Measurements from ENCODE around the gene CBX5.

CBX5 gene

DNA sequence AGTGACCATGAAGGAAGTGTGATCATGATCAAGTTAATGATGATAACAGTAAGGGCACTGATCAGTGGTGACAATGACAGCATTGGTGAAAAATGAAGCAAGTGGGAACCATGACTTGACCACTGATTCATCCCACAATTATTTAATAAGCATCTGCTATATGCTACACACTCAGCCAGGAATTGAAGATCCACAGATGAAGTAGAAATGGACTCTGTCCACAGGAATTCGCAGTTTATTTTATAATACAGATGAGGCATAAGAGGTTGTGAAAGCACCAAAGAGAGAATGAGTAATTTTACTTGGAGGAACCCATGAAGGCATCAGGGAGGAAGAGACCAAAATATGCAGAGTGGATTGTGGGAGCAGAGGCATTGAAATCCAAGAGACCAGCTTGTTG, 57.3 kb downstream of the CBX5 start:
- DNase-seq, result no peak

DNA sequence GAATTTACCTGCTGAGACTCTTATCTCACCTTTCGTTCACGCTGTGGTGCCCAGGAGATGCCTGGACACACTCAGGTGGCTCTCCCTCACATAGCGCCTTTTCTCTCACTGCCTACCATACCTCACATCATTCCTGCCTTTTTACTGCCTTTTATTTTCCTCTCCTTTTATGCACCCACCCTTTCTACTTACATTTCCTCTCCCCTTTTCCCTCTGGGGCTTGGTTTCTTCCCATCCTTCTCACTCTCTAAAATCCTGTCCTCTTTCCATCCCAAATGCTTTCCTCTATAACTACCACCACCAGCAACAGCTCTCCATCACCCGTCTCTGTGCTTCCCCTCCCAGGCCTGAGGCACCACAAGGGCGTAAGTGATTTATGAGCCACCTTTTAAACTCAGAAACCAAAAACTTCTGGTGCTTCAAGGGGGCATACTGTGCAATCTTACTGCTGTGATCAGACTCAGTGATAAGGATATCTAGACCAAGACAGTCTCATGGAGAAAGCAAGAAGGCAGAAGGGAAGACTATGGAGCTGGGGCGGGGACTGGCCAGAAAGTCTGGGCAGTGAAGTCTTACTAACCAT, 58.4 kb downstream of the CBX5 start:
- DNase-seq, result no peak

DNA sequence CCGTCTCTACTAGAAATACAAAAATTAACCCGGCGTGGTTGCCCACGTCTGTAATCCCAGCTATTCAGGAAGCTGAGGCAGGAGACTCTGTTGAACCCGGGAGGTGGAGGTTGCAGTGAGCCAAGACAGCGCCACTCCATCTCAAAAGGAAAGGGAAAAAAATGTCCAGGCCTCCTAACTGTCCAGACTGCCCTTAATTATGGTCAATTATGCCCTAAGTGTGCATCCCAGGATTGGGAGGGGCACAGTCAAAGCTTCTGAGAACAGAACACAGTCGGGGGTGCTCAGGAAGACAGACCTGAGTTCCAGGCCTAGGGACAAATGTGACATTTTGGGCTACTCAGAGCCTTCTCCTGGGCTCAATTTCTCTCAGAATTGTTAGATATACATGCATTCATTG, 59.4 kb downstream of the CBX5 start:
- no peak for DNase-seq

DNA sequence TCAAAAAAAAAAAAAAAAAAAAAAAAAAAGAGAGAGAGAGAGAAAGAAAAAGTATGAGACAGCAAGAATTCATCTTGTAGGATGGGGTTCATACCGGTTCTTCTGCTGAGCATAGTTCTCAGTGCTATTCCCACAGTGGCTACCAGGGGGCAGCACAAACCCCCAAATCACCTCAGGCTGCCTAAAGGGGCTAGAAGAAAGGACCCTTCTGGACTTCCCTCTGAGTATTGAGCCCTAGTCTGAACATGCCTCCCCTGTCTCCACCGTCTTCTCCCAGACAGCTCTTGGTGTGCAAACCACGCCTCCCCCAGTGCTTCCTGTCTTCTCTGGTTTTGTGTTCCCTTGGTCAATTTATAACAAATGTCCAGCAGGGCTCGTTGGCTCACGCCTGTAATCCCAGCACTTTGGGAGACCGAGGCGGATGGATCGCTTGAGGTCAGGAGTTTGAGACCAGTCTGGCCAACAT, 59.8 kb downstream of the CBX5 start:
- DNase-seq, result peak; percentile 24 to 73 (median 37)

DNA sequence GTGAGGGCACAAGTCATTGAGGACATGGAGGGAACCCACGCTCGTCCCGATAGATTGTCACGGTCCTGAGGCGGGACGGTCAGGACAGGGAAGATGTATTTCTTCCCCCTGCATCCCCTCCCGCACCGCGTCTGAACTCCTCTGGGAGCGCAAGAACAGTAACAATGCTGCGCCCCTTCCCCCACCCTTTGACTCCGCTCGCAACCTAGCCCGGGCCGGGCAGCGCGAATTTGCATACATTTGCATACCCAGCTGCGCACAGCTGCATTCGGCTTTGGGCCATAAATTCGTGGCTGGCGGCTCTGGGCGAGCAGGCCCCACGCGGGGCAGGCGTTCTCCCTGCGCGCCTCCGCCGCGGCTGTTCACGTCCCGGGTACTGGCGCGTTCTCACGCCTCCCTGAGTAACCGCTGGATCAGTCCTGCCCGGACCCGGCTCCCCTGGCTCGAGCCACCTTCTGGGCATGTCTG, 62.1 kb downstream of the CBX5 start:
- no peak for DNase-seq

DNA sequence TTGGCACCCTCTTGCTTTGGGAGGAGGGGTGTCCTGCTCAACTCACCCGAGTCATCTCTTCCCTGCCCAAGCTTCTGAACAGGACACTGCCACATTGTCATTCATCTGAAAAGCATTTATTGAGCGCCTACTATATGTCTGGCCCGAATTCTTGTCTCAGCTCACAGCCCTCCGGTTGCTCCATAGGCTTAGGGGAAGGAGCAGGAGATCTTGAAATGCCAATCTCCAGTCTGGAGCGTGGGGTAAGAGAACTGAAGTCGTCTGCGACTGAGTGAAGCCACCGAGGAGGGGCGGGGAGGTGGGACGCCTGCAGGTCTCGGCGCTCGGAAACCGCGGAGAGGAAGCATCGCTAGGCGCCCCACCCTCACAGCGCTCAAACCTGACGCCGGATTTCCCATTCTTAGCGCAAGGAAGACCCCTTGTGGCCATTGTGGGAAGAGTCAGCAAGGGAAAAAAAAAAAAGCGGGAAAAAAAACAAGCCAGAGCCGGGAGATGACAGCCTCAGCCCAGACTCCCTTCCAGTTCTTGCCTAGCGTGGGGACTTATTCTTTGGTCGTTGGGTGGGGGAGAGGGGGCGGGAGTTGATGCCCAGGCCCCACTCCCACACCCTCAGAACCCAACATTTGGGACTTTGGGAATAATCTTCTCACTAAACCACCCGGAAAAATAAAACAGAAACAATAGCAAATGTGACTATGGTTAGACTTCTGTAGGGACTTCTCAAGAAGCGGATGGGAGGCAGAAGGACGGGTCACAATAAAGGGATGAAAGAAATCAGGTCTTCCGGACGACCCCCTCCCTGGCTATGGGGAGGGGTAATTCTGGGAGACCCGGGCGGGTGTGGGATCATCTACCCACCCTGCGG, 62.9 kb downstream of the CBX5 start:
- peak; percentile 46 to 90 (median 76) for DNase-seq

DNA sequence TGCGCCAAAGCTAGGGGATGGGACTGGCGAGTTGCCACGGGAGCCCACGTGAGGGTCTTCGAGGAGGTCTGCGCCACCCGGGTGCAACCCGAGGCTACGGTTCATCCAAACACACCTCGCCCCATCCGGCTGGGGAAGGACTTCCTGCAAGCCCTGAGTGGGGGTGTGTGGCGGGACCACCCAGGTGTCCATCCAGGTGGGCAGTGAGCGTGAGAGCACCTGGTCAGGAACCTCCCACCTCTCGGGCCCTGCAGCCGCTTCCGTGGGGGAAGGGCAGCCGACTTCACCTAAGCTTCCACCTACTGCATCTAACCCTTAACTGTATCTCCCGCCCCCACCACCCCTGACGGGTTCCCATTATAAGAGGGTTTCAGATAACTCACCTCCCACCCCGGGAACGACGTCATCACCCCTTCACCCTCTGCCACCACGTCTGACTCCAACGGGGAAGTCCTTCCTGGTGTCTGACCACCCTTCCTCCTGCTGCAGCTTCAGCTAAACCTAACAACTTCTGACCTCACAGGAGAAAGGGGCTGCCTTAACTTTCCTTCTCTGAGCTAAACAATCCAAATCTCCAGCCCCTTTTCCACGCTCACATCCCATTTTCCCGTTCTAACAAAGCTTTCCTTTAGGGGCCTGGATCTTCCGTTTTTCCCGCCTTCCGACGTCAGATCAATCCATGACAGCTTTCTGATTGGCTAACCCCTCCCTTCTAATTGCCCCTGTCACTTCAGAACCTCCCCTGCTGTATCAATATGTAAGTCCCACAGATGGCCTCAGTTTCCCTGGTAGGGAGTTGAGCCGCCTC, 63.7 kb downstream of the CBX5 start:
- DNase-seq, result peak in 4 of 5 experiments; percentile 10 to 69 (median 33)

DNA sequence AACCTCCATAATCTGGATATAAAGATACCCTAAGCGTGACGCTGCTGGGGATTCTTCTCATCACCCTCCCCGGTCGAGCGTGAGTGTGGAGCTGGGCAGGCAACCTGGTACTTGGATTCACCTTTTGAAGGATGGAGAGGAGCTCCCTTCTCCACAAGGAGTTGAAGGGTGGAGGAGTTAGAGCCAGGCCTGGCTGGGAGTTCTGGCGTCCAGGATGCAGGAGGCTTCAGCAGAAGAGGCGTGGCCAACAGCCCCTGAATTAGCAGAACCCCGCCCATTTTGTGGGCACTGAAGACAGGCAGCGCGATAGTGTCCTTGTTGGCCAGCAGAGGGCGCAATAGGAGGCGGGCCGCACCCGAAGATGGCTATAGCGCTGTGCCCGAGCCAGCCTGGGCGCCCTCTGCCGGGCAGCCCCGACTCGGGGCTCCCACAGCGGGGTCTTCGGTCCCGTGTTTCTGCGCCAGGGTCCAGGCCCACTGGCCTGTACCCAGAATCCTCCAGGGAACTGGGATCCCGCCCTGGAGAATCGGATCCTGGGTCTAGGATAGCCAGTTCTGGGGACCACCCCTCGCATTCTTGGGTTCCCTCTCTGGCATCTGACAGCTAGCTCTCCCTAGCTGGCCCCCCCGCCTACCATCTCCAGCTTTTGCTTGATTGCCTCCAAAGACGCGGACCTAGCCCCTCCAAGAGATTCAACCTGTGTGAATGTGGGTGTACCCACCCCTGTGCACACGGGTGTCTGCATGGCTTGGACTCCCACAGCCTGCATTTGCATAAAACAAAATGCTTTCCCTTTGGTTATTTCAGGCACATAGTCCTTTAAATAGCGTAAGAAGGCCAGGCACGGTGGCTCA, 65.1 kb downstream of the CBX5 start:
- DNase-seq, result peak; percentile 77 to 93 (median 86)

DNA sequence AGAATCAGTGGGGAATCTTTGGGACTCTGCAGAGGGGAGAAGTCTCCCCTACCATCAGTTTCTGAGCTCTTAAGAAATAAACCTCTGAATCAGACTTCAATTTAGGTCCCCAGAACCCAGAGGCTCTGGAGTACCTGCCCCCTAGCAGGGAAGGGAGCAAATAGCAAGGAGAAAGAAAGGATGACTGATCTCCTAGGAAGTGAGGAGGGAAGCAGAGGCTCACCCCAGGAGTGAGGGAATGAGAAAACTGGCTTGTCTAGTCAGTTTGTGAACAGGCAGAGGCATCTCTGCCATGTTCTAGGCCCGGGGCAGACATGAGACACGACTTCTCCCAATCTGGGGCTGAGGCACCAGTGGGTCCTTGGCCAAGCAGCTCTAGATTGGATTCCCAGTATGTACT, 66.8 kb downstream of the CBX5 start:
- DNase-seq, result no peak

DNA sequence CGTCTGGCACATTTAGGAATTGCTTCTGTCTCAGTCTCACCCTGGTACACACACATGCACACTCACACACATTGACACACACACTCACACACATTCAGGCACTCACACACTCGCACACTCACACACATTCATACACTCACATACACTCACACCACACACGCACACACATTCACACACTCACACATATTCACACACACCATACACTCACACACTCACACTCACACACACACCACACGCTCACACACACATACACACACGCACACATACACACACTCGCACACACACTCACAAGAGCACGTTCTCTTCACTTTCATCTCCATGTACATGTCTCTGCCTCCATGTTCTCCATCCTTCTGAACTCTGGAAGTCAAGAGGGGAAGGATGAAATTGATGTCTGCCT, 68.0 kb downstream of the CBX5 start:
- no peak for DNase-seq

DNA sequence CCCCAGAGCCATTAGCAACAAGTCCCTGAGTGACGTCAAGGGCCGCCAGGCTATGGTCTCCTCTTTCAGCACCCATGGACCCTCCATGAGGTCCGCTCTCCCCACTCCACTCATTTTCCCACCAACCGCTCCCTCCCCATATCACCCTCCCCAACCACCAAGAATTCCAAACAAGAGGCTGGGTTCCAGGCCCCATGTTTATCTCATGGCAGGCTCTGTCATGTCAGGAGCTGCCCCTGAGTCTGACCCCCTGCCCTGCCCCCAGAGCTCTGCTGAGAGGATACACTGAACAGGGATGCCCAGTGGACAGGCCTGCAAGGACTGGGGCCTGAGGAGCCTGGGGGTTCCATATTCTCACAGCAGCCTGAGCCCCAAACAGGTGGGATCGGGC, 69.5 kb downstream of the CBX5 start:
- DNase-seq, result no peak

DNA sequence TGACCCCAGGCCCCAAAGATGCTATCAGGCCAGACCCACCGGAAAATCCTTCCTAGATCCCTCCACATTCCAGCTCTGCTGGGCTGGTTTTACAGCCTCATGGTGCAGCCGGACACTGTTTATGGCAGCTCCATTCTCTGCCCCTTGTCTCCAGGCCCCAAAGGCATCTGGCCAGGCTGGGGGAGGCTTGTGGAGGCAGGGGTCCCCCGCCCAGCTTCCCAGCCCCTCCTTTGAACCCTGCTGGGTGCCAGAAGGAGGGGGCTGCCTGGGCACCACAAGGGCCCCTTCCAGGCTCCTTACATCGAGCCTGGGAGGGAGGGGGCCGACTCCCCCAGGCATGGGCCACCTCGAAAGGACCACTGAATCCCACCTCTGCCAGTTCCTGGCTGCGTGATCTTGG, 71.3 kb downstream of the CBX5 start:
- no peak for DNase-seq

DNA sequence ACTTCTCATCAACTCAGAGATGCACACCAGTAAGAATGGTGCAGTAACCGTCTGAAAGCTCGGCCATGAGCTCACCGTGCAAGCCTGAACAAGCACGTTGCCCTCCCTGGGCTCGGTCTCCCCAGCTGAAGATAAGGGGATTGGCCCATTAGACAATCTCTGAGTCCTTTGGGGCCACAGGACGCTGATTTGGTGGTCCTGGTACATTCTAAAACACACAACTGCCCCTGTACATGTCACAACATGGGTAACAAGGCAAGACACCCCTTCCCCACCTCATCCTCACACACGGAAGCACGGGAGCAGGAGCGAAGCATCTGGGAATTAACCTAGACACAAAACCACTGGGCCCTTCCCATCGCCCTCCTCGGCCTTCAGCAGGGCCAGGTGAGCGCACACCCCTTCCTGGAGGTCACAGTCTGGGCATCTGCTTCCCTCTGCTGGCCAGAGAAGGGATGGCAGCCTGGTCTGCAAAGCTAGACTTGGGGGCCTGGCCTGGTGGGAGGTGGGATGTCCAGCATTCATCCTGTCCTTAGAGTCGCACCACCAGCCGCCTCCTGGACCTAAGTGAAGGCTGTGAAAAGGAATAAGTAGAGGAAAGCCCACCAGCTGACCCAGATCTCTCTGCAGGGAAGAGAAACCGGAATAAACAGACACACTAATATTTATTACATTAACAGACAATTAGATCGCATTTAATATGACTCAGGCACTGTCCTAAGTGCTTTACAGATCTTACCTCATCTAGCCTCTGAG, 72.2 kb downstream of the CBX5 start:
- peak; percentile 48 to 76 (median 56) for DNase-seq

DNA sequence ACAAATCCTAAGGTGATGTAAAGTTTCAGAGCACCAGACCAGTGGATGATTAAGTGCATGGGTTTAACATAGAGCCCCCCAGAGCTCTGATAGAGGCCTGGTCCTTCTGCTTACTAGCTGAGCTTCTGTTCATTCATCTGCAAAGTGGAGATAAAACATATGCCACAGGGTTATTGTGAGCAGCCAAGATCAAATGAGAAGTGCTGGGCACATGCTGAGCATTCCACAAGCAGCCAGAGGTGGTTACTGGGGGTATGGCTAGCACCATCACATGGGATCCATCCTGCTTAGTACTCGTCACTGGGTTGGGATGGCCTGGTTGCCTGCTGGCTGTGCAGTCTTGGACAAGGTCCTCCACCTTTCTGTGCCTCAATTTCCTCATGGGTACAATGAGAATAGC, 73.1 kb downstream of the CBX5 start:
- no peak for DNase-seq

DNA sequence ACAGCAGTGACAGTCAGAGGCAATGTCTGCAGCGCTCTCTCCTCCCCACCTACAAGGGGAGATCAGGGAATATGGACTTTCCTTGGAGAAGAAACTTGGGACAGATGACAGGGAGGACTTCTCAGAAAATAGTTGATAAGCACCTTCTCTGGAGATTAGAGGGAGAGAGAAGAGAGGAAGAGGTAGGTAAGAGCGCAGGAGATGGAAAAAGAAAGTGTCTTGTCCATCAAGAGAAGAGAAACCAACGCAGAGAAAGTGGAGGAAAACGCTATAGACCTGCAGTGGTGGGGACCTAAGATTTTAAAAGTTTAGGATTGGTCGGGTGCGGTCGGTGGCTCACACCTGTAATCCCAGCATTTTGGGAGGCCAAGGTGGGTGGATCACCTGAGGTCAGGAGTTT, 75.6 kb downstream of the CBX5 start:
- DNase-seq, result no peak

DNA sequence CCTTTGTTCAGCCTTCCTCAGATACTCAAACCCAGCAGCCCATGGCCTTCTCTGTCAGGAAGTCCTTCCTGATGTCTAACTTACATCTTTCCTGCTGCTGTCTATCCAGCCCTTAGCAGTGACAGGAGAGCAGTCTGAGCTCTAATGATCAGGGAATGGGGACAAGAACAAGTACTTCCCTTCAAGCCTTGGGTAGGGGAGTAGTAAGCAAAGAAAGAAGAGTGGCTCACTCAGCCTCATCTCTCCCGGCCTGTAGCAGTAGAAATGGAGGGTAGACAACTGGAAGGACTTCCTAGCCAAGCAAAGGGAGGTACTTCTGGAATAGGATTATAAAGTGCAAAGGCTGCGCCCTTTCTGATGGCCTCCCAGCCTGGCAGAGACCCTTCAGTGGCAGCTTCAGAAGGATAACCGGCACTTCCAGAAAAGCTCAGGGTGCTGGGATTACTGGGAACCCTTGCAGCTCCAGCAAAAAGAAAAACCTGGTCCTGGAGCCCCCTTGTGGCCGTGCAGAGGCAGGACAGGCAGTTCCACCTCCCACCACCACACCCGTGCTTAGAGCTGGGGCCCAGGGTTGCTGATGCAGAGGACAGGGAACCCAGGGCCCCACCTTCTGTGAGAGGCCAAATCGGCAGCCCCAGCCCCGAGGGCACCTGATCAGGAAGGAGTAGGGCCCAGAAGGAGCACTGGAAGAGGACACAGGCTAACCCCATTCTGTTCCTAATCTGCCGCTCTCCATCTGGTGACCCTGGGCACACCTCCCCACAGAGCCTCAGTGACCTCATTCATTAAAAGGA, 78.7 kb downstream of the CBX5 start:
- peak; percentile 40 to 61 (median 51) for DNase-seq

DNA sequence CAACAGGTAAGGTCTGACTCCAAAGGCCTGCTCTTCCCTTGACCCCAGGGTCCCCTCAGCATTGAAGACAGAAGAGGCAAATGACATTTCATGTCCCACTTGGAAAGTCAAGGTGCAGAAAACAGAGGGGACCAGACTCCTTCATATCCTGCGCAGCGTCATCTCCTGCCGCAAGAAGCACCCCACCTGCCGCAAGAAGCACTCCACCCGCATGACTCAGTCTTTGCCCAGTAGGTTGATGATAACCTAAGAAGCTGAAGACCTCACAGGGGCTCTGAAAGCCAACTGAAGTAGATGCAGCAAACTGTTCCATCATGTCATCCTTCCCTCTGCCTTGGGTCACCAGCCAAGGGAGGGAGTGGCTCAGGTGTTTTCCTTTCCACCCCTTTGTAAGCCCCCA, 79.5 kb downstream of the CBX5 start:
- no peak for DNase-seq

DNA sequence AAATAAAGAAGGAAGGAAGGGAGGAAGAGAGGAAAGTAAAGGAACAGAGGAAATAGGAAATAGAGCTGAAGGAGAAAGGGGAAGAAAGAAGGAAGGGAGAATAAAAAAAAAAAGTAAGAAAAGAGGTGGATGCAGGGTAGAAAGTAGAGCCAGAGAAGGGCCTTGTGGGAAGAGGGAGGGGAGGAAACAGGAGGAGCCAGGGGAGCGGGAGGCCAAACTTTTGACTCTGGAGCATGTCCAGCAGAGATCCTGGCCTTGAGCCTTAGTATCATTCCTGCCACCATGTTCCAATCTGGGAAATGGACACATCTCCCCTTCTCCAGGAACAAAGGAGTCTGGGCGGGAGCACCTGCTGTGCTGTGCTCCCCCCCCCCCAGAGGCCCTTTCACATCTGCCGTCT, 80.0 kb downstream of the CBX5 start:
- DNase-seq, result no peak

DNA sequence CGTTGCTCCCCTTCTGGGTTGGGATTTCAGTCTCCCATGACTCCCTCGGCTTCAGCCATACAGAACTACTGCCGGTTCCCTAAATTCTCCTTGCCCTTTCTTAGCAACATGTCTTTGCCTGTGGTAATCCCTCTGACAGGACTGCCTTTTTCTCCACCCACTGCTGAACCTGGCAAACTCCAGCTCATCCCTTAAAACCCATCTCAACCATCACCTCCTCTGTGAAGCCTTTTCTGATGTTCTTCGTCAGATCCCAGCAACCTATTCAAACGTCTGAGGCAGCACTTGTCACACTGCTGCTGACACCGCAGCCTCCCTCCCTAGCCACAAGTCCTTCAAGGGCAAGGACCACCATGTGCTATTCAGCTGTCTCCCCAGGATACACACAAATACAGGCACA, 80.9 kb downstream of the CBX5 start:
- DNase-seq, result no peak

DNA sequence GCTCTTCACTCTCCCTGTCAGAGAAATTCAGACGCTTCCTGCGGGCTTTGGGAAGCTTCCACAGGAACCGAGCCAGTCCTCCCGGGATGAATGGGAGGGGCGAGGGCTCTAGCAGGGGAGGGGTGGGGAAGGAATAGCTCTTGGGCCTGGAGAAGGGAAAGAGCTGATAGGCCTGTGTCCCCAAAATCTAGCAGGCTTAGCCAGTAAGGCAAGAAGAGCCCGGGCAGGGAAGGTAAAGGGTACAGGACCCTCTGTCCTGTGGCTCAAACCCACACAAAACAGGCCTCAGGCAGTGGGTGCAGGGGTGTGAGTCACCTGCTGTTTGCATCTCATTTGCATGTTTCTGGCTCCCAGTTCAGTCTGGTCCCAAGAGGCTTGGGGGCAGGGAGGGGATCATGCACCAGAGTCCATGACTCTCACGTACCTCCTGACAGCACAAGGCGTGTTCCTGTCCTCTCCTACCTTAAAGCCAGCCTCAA, 82.5 kb downstream of the CBX5 start:
- no peak for DNase-seq

DNA sequence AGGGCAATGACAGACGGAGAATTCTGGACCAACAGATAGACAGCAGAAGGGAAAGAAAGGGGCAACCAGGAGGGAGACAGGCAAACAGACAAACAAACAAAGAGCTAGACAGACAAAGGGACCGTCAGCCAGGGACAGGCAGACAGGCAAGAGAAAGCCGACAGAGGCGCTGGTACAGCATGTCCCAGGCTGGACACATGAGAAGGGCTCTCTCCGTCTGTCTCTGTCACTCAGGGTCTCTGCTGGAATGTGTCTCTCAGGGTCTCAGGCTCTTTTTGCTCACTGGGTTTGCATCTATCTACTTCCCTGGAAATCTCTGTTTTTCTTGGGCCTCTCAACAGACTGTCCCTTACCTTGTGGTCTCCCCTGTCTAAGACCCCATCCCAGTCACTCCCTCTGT, 82.9 kb downstream of the CBX5 start:
- no peak for DNase-seq

Measured in T-helper 2 cell (primary cell).